Dermis lymphatic vessel endothelial cell (primary cell): Measurements from ENCODE around the gene CAPZB. TPM values are rescaled to one million over a fixed set of nuclear protein-coding genes. Genes with fewer than 3 reads are reported as not detected.

Experiments used
- total RNA-seq: library from RNA; depleted of rRNA; stranded (reverse); fragments of >200 nt; gene quantifications from 2 replicates; pipeline ENCODE4 v1.2.1, GENCODE V29; 2014

Gene CAPZB
- total RNA-seq: 192 and 194 TPM in 2 replicates

DNA sequence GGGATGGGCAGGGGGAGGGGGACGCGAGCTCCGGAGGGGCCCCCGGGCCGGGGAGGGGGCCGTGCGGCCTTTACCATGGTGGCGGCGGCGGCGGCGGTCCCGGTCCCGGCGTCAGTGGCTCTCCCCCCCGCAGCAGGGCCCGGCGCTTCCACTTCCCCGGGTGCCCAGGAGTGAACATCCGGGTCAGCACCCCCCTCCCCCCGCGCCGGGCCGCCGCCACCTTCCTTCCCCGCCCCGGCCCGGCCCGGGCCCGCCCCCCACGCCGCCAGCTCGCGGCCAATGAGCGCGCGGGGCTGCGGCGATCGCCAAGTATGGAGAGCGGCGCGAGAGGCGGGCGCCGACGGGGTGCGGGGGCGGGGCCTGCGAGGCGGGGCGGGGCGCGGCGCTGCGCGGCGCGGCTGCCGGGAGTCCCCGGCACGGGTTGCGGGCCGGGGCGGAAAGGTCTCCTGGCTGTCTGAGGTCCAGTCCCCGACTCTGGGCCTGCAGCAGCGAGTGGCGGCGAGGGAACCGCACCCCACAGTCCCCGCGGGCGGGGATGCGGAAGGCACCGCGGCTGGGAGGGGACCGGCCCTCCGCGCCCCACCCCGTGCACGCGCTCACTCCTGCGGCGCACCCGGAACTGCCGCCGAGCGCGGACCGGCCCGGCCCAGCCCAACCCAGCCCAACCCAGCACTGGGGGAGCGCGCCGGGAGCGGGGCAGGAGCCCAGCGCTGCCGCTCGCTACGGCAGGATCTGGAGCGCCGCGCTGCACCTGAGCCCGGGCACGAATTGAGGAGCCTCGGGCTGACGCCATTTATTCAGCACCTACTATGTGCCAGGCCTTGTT is at the start of gene CAPZB:
Gene CAPZB (minus strand): TSS at position 178 of the 826 bp plus-strand sequence. CDS start 101 bp downstream, at position 77.

DNA sequence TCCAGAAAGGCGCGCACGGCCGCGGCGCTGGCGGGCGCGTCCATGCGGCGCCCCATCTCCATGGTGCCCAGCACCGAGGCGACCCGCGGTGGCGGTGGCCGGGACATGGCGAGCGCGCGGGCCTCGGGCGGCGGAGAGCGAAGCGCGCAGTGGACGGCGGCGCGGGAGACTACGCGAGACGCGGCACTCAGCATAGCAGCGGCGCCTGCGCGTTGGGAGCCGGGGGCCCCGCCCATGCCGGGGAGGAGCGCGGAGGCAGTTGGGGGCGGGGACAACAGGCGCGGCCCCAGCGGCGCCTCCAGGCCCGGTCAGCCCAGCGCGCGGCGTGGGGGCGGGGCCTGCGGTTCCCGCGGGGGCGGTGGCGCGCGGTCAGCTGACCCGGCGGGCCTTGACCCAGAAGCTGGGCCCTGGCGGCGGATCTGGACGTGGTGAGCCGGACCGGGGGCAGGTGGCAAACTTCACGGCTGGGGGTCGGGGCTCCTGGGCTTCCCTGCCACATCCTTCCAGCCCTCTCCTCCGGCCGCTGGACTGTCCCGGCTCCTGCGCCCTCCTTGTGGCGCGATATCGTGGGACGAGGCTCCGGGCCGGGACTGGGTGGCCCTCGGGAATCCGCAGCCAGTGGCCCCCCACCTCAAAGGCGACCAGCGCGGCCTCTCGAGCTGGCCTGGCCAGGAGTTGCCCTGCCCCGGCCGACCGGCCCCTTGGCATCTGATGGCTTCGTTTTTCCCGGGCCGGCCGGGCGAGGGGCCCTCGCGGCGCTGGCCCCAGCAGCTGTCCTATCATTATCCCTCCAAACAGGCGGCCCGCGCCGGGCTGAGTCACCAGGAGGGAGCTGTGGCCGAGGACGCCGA is 173.2 kb downstream of the CAPZB start, which contains the start of the genes AKR7A2 and SLC66A1:
Gene AKR7A2 (minus strand): TSS at position 214 of the 851 bp plus-strand sequence. CDS start 20 bp downstream, at position 194.
Gene SLC66A1 (plus strand): TSS at position 396 of the 851 bp plus-strand sequence. CDS start 5,352 bp downstream, outside the sequence.

Other genes starting within 250 kb of the CAPZB start
- gene EMC1, start 234.0 kb downstream of the CAPZB start, total RNA-seq: 29.5 and 31.5 TPM in 2 replicates
- gene MRTO4, start 233.7 kb downstream of the CAPZB start, total RNA-seq: 13.4 and 19.0 TPM in 2 replicates
- 0.09 and 0.11 TPM in 2 replicates for gene AKR7A3, start 196.8 kb downstream of the CAPZB start, total RNA-seq
- 49.8 and 49.9 TPM in 2 replicates for gene AKR7A2, start 173.4 kb downstream of the CAPZB start, total RNA-seq
- gene SLC66A1, start 173.2 kb downstream of the CAPZB start, total RNA-seq: 11.2 and 11.5 TPM in 2 replicates
- 135 and 198 TPM in 2 replicates for gene NBL1, start 158.8 kb upstream of the CAPZB start, total RNA-seq
- not detected in 2 replicates for gene HTR6, start 179.3 kb upstream of the CAPZB start, total RNA-seq